ENCODE data around the gene HTT. TPM values are rescaled to one million over a fixed set of nuclear protein-coding genes. Genes with fewer than 3 reads are reported as not detected.

Gene HTT
- total and polyA plus RNA-seq, 10 of the 15 experiments (the other 5 are each of a cell fraction or from before 2014, with no cell fraction given) = 3.3 to 113 (median 43.3) TPM

DNA sequence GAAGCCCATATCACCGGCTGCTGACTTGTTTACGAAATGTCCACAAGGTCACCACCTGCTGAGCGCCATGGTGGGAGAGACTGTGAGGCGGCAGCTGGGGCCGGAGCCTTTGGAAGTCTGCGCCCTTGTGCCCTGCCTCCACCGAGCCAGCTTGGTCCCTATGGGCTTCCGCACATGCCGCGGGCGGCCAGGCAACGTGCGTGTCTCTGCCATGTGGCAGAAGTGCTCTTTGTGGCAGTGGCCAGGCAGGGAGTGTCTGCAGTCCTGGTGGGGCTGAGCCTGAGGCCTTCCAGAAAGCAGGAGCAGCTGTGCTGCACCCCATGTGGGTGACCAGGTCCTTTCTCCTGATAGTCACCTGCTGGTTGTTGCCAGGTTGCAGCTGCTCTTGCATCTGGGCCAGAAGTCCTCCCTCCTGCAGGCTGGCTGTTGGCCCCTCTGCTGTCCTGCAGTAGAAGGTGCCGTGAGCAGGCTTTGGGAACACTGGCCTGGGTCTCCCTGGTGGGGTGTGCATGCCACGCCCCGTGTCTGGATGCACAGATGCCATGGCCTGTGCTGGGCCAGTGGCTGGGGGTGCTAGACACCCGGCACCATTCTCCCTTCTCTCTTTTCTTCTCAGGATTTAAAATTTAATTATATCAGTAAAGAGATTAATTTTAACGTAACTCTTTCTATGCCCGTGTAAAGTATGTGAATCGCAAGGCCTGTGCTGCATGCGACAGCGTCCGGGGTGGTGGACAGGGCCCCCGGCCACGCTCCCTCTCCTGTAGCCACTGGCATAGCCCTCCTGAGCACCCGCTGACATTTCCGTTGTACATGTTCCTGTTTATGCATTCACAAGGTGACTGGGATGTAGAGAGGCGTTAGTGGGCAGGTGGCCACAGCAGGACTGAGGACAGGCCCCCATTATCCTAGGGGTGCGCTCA is 165.8 kb downstream of the HTT start:
- Histone ChIP-seq H3K4me2 (ENCODE audit: control insufficient read depth, insufficient read depth) (no peak overlapping the region), H3K27ac (ENCODE audit: control insufficient read depth, insufficient read depth) (no peak overlapping the region), H3K4me3 (no peak overlapping the region), H3K4me1 (ENCODE audit: control insufficient read depth, insufficient read depth, low read length) (no peaks in the 10 kb centered on the region), H3K9me3 (replicated peaks; ENCODE audit: control insufficient read depth, insufficient read depth, low read length) (no peaks in the 10 kb centered on the region), H3K27me3 (replicated peaks in 1 of 2; ENCODE audit: control insufficient read depth in 2 of 2, insufficient read depth in 2 of 2, low read length in 1 of 2) (no peaks in the 10 kb centered on the region), H2AFZ (ENCODE audit: control insufficient read depth, low read depth, low read length) (no peak overlapping the region), H4K20me1 (ENCODE audit: control insufficient read depth, insufficient read depth) (no peaks in the 10 kb centered on the region), H3K9ac (ENCODE audit: control insufficient read depth, insufficient read depth, low read length) (no peak overlapping the region), H3K36me3 (ENCODE audit: control insufficient read depth in 2 of 2, insufficient read depth in 2 of 2, low read length in 1 of 2) (peaks cover 7 to 32% of the 10 kb centered on the region in 2 experiments), H3K79me2 (ENCODE audit: control insufficient read depth, insufficient read depth, low read length) (no peaks in the 10 kb centered on the region)
- SMC1A ChIA-PET (ENCODE audit: uncharacterized antibody, unreplicated experiment) = no interaction called here
- no peak for TF ChIP-seq USF2 (IDR thresholded peaks at IDR 0.05; ENCODE audit: borderline replicate concordance, low read depth, low read length)
- TF ChIP-seq ASH2L (IDR thresholded peaks at IDR 0.05; ENCODE audit: borderline replicate concordance, low read depth) = no peak
- TF ChIP-seq BCL11A (IDR thresholded peaks at IDR 0.05; ENCODE audit: low read depth, low read length) = no peak
- TF ChIP-seq ATF7 (IDR thresholded peaks at IDR 0.05; ENCODE audit: low read depth) = no peak
- TF ChIP-seq HDAC2 (IDR thresholded peaks at IDR 0.05) = no peak
- TF ChIP-seq PAX5 (IDR thresholded peaks at IDR 0.05; ENCODE audit: borderline replicate concordance, low read depth, low read length) = no peak
- no peak for TF ChIP-seq ZBED1 (IDR thresholded peaks at IDR 0.05; ENCODE audit: borderline replicate concordance)
- no peak for TF ChIP-seq SUPT20H (IDR thresholded peaks at IDR 0.05; ENCODE audit: borderline replicate concordance, control insufficient read depth, low read depth, low read length)
- TF ChIP-seq ESRRA (IDR thresholded peaks at IDR 0.05; ENCODE audit: low read length) = no peak
- TF ChIP-seq, protein P1, sequence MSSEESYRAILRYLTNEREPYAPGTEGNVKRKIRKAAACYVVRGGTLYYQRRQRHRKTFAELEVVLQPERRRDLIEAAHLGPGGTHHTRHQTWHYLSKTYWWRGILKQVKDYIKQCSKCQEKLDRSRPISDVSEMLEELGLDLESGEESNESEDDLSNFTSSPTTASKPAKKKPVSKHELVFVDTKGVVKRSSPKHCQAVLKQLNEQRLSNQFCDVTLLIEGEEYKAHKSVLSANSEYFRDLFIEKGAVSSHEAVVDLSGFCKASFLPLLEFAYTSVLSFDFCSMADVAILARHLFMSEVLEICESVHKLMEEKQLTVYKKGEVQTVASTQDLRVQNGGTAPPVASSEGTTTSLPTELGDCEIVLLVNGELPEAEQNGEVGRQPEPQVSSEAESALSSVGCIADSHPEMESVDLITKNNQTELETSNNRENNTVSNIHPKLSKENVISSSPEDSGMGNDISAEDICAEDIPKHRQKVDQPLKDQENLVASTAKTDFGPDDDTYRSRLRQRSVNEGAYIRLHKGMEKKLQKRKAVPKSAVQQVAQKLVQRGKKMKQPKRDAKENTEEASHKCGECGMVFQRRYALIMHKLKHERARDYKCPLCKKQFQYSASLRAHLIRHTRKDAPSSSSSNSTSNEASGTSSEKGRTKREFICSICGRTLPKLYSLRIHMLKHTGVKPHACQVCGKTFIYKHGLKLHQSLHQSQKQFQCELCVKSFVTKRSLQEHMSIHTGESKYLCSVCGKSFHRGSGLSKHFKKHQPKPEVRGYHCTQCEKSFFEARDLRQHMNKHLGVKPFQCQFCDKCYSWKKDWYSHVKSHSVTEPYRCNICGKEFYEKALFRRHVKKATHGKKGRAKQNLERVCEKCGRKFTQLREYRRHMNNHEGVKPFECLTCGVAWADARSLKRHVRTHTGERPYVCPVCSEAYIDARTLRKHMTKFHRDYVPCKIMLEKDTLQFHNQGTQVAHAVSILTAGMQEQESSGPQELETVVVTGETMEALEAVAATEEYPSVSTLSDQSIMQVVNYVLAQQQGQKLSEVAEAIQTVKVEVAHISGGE (CRISPR knock-in tag; IDR thresholded peaks at IDR 0.05) = no peak
- no peak for TF ChIP-seq MXI1 (IDR thresholded peaks at IDR 0.05; ENCODE audit: low read depth, low read length)
- no peak for TF ChIP-seq WRNIP1 (IDR thresholded peaks at IDR 0.05; ENCODE audit: borderline replicate concordance, low read depth, low read length)
- no peak for TF ChIP-seq CTCF (IDR thresholded peaks at IDR 0.05 in 2 of 3, conservative IDR thresholded peaks at IDR 0.05 in 1 of 3; ENCODE audit: control insufficient read depth in 2 of 3, extremely low read depth in 1 of 3, insufficient read depth in 1 of 3, low read depth in 3 of 3, low read length in 3 of 3)
- no peak for TF ChIP-seq NFYB (IDR thresholded peaks at IDR 0.05; ENCODE audit: insufficient read depth, low read depth, low read length)
- TF ChIP-seq FOXK2 (IDR thresholded peaks at IDR 0.05) = no peak
- in situ Hi-C loops (cut with MboI) (no loop called here), intact Hi-C loops (cut with micrococcal nuclease; ENCODE audit: unreplicated experiment) (no loop called here)
- RAD21 ChIA-PET (ENCODE audit: unreplicated experiment) = no interaction called here
- no peak for DNase-seq (ENCODE audit: low read depth, low spot score)
- WGBS (ENCODE audit: insufficient coverage, insufficient replicate concordance, low lambda C conversion rate, missing lambda C conversion rate) = 99% methylated on average over 29 of the region's 29 CpGs
- no peak for ATAC-seq
- CTCF ChIA-PET = no interaction called here
- POLR2A ChIA-PET = no interaction called here
- BruUV-seq (replicated peaks) = no TSS peak
- no peak for FAIRE-seq

All from GM12878 (cell line).